ENCODE measurements around the gene SKP2.

The SKP2 gene

GRCh38 chr5:36202521-36202961 lies 50.6 kb downstream of the SKP2 start:
- no peak for DNase-seq

- DNase-seq: no peak
These were observed 53.4 kb downstream of the SKP2 start for GRCh38 chr5:36205329-36205728.

GRCh38 chr5:36206913-36207312 lies 55.0 kb downstream of the SKP2 start:
- no peak for DNase-seq

- no peak for DNase-seq
These were observed 56.9 kb downstream of the SKP2 start for GRCh38 chr5:36208786-36209185.

- DNase-seq: no peak
These were observed 57.8 kb downstream of the SKP2 start for GRCh38 chr5:36209664-36210063.

GRCh38 chr5:36214436-36214835 lies 62.5 kb downstream of the SKP2 start:
- DNase-seq: no peak

GRCh38 chr5:36215910-36216309 lies 64.0 kb downstream of the SKP2 start:
- no peak for DNase-seq

GRCh38 chr5:36217567-36217966 lies 65.7 kb downstream of the SKP2 start:
- no peak for DNase-seq

- no peak for DNase-seq
These were observed 66.1 kb downstream of the SKP2 start for GRCh38 chr5:36217988-36218387.

- DNase-seq: no peak
These were observed 70.7 kb downstream of the SKP2 start for GRCh38 chr5:36222620-36223019.

GRCh38 chr5:36227046-36227445 lies 75.1 kb downstream of the SKP2 start:
- DNase-seq: no peak

- no peak for DNase-seq
These were observed 76.6 kb downstream of the SKP2 start for GRCh38 chr5:36228505-36228904.

- DNase-seq: no peak
These were observed 78.4 kb downstream of the SKP2 start for GRCh38 chr5:36230151-36230790.

GRCh38 chr5:36232533-36232932 lies 80.6 kb downstream of the SKP2 start:
- DNase-seq: no peak
